Prostate gland (tissue), 2 donors: Measurements from ENCODE around the gene CACNA2D4.

ENCODE experiments used
- POLR2AphosphoS5 ChIP-seq: sonication (generic); formaldehyde crosslinking; IDR thresholded peaks from one replicate; pipeline ENCODE4 v1.6.1; 2017; ENCODE audit warnings: antibody characterized with exemption
- TF ChIP-seq, protein P1 (sequence below), 4 experiments: fragments of 200-600 bp in 2 of 4; fragments of 450-650 bp in 2 of 4; sonication (generic) in 2 of 4; IDR thresholded peaks; 1 replicate in 3 of 4; 2 replicates in 1 of 4; pipeline ENCODE4 v1.5.1; 2016 to 2019; ENCODE audit warnings: antibody characterized with exemption in 4 of 4, mild to moderate bottlenecking in 2 of 4, moderate library complexity in 2 of 4

DNA sequence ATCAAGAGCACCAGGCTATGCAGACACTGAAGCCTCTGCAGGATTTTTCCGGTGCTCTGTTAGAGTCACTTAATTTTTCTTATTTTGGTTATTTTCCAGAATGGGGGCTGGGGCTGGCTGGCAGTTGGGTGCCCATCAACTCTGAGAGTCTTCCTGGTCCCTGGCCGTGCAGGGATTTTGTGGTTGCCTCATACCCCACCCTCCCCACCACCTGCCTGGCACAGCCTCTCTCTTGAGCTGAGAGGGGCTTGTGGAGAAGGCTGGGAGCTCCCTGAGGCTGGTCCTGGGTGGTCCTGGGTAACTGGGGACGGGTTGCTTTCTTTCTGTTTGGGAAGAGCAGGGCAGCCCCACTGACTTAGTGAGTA is 74.8 kb downstream of the CACNA2D4 start:
- TF ChIP-seq, protein P1, sequence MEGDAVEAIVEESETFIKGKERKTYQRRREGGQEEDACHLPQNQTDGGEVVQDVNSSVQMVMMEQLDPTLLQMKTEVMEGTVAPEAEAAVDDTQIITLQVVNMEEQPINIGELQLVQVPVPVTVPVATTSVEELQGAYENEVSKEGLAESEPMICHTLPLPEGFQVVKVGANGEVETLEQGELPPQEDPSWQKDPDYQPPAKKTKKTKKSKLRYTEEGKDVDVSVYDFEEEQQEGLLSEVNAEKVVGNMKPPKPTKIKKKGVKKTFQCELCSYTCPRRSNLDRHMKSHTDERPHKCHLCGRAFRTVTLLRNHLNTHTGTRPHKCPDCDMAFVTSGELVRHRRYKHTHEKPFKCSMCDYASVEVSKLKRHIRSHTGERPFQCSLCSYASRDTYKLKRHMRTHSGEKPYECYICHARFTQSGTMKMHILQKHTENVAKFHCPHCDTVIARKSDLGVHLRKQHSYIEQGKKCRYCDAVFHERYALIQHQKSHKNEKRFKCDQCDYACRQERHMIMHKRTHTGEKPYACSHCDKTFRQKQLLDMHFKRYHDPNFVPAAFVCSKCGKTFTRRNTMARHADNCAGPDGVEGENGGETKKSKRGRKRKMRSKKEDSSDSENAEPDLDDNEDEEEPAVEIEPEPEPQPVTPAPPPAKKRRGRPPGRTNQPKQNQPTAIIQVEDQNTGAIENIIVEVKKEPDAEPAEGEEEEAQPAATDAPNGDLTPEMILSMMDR (IDR thresholded peaks at IDR 0.05): no peak
- no peak for TF ChIP-seq POLR2AphosphoS5
